Activated T-cell treated with anti-CD3 and anti-CD28 coated beads for 4 hours (primary cell): ENCODE measurements around the gene PTGER4.

ENCODE experiments used
- DNase-seq: peaks from one replicate; pipeline ENCODE4 v3.0.0-alpha.2; 2020

PTGER4 gene

DNA sequence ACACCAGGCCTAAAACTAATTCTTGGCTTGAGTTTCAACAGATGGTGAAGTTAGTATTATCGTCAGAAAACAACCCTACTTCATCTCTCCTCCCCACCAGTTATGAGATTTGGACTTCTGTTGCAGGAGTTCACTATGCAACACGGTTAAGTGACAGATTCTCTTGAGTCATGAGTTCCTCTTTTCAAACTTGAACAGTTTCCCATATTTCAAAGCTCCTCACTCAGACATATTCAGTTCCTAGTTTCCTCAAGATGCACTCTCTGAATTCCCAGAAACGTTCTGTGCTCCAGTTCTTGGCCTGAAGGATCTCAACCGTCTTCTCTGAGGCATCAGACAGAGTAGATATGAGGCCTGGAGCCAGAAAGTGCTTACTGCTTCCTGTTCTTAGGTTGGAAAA is 7.3 kb upstream of the PTGER4 start:
- no peak for DNase-seq

DNA sequence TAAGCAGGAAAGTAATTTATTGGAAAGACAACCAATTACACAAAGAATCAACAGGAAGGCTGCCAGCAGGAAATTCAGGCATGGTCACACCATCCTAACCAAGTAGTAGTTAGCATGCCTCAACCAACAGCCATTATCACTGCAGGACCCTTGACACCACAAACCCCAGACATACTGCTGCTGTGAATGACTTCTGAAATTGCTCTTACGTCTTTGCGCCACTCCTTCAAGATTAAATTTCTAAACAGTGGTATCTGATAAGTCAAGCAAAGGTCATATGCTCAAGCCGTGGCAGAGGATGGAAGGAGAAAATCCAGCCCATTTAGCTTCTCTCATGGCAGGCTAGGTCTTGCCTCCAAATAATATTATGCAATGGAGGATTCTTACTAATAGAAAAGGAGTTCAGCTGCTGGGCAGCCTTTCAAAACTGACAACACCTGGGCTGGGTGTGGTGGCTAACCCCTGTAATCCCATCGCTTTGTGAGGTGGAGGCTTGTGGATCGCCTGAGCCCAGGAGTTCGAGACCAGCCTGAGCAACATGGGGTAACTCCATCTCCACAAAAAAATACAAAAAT is 5.0 kb upstream of the PTGER4 start:
- DNase-seq, result no peak

DNA sequence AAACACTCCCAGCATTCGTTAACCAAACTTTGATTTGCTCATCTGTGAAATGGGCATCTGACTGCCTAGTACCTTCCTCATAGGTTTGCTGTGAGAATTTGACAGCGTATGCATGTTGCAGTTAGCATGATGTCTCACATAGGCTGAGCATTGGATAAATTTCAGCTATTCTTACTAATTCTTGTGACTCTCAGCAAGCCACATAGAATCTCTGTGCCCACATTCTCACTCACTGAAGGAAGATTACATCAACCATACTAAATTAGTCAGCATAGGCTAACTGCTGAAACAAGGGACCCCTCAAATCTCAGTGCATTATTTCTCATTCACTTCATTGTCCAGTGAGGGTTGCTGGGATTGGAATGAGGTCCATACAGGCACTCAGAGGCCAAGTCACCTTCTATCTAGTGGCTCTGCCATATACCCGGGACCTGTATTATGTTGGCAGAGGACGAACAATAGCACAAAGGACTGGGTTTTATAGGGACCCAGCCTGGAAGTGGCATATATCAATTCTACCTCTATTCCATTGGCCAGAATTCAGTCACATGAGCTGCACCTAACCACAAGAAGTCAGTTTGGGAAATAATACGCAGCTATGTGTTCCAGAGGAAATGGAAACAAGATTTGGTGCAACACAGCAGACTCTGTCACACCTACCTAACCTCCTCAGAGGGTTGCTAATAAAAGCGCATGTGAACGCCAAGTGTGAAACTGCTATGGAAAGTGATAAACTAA is 4.2 kb upstream of the PTGER4 start:
- no peak for DNase-seq

DNA sequence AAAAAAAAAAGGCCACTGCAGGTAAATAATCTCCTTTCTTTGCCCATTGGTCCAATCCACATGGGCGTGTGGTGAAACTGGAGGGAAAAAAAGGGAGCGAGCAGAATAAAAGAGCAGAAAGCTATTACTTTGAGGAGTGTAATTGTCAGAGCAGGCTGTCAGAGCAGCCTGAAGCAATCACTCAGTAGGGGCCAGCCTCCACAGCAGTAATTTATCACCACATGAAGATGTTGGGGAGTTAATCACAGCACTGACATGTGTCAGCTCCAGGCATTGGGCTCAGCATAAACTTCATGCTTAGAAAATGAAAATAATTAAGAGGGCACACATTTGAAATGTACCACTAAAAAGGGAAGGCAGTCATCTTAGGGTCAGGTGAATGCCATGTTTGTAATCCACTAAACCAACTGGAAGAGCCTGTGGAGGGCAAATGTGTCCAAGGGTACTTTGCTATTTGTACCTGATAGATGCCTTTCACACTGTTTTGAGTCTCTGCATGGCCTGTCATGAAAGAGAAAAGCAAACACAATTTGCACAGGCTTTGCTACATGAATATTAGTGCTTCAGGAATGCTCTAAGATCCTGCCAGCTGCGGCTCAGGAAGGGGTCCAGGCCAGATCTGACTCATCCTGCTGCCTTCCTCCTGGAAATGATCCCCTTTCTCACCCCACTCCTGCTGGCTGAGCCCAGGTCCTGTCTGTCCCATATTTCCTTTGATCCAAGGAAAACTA is 2.9 kb upstream of the PTGER4 start:
- no peak for DNase-seq

DNA sequence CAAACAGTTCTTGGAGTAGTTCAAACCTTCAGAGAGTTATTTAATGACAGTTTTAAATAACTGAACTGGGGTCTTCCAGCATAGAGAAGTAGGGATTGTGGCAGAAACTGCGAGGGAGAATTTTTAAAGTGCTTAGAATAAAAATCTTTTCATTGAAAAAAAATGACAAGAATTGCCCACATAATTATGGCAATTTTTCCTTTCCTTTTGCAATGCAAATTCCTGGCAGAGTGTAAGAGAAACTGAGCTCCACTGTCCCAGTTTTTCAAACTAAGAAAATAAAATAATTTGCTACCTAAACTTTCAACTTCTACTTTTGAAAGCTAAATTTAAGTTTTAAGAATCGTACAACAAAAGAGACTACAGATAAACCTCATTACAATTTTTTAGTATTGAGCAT is 2.3 kb upstream of the PTGER4 start:
- DNase-seq, result no peak

DNA sequence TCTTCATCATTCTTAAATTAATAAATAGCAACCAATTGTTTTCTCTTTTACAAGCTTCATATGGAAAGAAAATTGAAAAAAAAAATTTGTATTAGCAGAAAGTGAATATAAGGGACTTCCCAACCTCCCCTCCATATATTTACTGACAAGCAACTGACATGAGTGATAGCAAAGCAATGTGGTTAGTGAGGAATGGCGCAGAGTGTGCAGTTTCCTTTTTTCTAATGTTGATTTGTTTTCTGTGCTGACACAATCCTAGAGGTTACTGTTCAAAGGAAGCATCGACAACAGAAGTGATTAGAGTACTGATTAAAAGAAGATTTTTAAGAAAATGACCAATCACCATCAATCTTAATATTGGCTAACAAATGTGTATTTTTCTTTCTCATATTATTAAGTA is 1.7 kb upstream of the PTGER4 start:
- DNase-seq, result no peak

DNA sequence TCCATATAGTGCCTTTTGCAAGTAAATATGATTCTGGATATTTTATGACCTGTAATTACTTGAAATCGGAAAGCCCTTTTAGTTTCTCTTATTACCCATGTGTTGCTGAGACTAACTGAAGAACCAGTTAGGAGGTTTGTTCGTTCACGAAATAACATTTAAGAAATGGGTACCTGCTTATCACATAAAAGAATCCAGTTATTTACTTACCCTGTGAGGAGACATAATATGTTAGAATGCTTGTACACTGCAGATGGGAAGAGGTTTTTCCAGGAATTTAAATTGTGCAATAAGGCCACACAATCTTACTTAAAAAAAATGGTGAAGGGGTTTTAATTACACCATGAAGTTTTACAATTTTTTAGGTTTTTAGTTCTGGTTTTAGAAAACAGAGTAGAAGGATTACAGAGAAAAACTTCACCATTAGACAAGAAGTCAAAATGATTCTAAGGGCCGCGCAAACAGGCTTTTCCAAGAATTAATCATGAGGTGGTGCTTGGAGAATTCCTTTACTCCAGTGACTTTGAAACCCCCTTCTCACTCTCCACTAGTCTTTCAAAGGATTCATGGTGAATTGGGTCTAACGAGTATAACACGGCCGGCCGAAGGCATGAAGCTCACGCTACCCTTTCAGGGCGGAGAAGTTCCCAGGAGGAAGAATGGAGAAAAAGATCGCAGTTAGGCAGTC is 1.1 kb upstream of the PTGER4 start:
- DNase-seq, result no peak

DNA sequence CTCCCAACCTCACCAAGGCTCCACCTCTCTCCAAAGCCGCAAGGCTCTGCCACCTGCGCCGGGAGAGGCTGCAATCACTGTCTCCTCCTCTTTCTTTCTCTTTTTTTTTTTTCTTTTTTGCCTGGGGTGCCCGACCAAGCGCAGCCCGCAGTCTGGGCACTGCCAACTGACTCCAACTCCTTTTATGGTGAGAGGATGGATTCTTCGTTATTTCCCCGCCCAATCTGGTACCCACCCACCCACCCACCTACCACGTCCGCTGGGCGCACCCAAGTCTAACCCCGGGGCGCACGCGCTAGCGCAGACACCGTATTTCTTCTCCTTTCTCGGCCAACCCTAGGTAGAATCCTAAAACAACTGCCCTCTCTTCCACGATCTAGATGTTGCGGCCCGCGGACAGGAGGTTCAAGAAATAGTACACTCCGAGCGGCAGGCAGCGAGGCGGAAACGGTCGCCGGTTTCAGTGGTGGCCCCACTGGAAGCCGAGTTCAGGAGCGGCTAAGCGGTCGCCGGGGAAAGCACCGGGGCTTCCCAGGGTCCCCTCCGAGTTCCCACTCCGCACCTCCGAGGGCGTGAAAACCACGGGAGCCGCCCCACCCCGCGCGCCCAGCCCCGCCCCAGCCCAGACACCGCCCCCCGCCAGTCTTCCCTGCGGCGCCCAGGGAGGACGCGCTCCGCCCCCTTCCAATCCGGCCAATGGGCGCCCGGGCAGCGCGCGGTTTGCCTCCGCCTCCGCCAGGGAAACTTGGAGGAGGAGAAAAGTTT is 385 bp upstream of the PTGER4 start:
- DNase-seq, result peak; percentile 89

DNA sequence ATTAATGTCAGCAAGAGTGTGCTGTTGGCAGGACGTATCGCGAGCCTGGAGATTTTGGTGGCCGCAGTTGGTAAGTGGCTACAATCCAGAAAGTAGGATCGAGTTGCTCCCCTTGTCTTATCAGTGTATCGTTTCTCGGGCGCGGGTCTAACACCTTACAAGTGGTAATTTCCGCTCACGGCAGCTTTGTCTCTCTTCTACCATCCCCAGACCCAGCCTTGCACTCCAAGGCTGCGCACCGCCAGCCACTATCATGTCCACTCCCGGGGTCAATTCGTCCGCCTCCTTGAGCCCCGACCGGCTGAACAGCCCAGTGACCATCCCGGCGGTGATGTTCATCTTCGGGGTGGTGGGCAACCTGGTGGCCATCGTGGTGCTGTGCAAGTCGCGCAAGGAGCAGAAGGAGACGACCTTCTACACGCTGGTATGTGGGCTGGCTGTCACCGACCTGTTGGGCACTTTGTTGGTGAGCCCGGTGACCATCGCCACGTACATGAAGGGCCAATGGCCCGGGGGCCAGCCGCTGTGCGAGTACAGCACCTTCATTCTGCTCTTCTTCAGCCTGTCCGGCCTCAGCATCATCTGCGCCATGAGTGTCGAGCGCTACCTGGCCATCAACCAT is 1.1 kb downstream of the PTGER4 start:
- DNase-seq, result no peak

DNA sequence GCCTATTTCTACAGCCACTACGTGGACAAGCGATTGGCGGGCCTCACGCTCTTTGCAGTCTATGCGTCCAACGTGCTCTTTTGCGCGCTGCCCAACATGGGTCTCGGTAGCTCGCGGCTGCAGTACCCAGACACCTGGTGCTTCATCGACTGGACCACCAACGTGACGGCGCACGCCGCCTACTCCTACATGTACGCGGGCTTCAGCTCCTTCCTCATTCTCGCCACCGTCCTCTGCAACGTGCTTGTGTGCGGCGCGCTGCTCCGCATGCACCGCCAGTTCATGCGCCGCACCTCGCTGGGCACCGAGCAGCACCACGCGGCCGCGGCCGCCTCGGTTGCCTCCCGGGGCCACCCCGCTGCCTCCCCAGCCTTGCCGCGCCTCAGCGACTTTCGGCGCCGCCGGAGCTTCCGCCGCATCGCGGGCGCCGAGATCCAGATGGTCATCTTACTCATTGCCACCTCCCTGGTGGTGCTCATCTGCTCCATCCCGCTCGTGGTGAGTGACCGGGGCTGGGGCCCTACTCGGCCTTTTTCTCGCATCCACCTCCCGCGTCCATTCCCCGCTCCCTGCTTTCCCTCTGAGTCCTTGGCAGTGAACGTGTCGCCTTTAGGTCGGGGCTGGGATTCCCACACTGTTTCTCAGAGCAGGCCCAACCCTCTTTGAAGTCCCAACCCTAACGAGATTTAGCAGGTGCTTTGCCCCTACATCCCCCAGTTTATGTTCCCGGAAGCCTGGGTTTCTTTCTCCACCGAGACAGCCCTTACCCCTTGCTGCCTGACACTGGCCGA is 1.8 kb downstream of the PTGER4 start:
- DNase-seq, result no peak

DNA sequence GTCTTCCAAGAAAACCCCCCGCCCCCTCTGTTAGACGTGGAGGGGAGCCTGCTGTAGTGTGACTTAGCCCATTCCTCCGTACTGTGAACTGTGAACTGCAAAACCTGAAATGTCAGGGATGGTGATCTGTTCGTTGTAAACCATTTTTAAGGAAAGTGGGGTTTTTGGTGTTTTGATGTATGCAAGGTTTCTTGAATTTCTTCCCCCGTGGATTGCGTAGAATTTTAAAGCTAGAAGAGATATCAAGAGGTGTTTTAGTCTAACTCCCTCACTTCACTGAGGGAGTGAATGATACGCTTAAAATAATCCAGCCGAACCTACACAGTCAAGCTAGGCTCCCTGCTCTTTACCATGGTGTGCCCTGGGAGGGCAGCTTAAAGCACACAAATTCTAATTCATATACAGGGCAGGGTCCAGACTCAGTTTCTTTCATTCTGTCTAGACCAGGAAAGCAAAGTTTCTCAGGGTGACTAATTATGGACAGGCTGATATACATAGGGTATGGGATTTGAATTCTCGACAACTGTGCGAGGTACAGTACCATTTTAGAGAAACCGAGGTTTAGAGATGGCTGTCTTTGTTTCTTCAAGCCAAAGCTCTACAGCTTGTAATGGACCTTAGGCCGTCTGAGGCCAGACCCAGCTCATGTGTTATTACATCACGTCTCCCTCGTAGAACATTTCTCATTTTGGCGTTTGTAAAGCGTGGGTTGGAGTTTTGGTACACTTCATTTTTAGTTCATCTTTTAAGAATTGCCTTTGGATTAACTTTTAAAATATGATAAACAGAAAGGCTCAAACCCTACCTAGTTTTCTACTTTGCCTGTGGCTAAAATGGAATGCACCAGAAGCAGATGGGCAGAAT is 2.7 kb downstream of the PTGER4 start:
- no peak for DNase-seq

DNA sequence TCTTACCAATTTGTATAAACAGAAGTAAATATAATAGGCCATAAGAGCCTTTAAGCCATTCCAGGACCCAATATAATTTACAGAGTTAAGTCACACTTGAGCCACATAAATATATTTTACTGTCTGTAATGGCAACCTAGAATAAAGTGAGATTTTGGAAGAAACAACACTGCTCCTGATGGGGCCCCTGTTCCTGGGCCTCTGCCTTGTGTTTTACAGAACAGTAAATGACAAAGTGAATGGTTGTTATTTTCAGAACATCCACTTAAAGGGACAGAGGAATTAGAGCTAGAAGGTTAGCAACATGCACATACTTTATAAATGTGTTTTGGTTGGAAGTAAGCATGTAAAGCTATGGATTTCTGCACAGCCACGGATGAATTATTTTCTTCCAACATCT is 3.6 kb downstream of the PTGER4 start:
- no peak for DNase-seq

DNA sequence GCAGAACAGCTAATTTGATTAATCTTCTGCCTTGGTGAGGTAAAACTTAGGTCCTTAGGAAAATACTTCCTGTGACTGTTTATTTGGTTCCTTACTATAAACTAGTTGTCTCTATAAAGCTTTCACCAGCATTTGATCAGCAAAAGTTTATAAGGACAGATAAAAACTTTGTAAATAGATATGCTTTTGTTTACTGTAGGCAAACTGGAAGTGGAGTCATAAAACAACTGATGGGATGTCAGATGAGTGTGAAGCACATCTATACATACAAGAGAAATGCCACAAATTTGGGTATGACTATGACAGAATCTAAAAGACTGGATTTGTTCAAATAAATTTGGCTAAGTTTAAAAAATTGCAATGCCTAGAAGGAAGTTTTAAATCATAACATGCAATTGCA is 5.5 kb downstream of the PTGER4 start:
- no peak for DNase-seq

DNA sequence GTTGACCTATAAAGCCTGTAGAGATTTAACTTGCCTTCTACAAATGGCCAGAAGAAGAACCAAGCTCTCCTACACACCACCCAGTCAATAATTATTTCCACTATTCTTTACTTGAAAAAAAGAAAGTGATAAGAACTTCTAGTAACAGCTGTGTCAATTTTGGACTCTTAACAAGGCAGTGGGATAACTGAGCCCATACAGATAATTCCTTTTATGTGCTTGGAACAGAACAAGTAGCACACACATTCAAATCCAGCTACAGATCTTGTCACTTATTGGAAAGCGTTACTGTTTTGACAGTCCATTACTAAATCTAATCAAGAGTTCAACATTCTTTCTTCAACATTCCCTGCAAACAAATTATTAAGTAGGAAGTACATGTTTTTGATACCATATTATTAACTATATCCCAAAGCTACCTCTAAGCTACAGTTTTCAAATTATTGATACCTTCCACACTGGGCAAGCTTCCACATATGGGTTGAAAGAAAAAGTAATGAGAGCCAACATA is 6.3 kb downstream of the PTGER4 start:
- no peak for DNase-seq

DNA sequence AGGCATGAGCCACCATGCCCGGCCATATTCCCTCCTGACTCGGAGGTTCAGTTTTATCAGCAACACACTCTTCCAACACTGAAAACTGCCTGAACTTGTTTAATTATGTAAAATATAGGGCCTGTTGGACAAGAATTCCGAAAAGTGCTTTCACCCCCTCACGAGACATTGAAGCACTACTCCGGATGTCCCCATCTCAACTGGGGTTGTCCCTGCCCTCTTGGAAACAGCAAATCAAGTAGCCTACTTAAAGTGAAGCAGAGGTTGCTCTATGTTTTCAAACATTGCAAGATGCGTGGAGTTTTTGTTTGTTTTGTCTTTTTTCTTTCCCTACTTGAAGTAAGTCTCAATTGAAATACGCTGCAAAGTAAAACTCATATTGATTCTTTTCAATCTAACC is 7.6 kb downstream of the PTGER4 start:
- DNase-seq, result no peak

DNA sequence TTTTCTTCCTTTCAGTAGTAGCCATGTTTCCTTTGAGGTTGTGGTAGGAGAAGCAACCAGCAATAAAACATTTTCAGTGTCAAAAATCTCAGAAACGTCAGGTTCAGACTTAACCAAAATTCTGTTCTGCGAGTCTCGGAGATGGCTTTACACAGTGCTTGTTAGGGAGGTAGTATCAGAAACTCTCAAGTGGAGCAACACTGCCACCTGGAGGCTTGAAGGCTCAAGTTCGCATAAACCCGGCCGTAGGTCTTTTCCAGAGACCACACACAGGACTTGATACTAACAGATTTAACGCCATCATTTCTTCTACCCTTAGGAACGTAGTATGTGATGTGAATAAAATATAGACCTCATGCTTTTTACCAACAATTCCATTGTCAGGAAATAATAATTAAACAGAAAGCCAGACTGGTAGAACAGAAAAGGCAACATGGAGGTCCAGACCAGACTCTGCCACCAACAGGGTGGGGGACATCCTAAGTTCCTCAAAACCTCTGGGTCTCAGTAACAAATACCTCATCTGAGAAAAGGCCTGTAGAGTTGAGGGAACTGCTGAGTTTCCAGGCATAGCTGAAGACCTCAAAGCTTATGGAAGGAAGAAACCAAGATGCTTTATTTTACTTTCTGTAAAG is 8.5 kb downstream of the PTGER4 start:
- DNase-seq, result peak; percentile 86

DNA sequence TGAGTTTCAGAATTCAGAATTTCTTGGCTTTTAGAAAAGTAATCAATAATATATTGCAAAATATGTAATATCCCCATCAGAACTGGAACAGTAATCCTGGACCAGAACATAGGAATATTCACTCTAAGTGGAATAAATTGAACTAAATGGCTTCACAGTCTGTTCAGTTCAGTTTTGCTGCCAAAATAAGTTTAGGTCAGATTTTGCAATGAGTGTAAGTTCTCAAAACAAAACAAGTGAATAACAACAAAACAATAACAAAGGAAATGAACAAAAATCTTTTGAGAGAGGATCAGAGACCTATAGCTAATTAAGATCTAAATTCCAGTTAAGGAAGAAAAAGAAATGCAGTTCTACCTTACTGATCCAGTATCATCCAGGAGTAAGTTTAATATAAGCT is 9.3 kb downstream of the PTGER4 start:
- DNase-seq, result no peak

DNA sequence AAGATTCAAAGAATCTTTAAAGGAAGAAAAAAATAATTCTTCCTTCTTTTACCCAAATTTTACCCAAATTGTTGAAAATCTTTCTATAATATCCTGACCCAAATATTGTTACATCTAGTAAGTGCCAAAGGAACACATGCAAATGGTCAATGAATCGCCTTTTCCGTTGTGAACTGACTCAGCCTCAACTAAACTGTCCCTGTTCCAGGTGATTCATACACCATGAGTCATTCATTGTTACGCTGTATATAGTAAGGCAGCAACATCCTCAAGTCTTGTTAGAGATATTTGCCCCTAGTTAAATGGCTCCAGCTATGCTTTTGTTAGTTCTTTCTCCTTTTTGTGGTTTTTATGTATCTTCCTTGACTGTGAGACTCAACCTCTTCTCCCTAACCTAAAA is 9.7 kb downstream of the PTGER4 start:
- no peak for DNase-seq

DNA sequence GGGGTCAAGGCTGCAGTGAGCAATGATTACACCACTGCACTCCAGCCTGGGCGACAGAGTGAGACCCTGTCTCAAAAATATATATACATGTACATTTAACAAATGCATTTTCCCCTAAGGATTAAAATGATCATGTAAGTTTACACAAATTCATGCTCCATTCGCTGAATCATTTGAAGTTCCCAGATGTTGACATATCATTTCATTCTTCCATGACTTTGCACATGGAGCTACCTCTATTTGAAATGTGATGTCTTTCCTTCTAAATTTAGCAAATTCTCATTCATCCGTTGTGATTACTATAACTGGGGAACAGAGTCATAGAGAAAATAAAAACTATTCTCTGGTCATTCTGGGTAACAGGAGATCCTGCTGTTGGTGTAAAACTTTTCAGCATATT is 10.6 kb downstream of the PTGER4 start:
- DNase-seq, result no peak

DNA sequence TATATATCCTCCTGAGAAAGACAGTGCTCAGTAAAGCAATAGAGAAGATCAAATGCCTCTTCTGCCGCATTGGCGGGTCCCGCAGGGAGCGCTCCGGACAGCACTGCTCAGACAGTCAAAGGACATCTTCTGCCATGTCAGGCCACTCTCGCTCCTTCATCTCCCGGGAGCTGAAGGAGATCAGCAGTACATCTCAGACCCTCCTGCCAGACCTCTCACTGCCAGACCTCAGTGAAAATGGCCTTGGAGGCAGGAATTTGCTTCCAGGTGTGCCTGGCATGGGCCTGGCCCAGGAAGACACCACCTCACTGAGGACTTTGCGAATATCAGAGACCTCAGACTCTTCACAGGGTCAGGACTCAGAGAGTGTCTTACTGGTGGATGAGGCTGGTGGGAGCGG is 12.2 kb downstream of the PTGER4 start:
- DNase-seq, result no peak
